H1 (cell line): ENCODE data around the gene LRRIQ3. TPM values are rescaled to one million over a fixed set of nuclear protein-coding genes. Genes with fewer than 3 reads are reported as not detected.

ENCODE experiments used
- BACH1 ChIP-seq: IDR thresholded peaks from 2 replicates; pipeline ENCODE4 v1.6.1; 2012; ENCODE audit warnings: low read length, improper control_type of control experiment
- BRCA1 ChIP-seq: IDR thresholded peaks from 2 replicates; pipeline ENCODE4 v1.6.1; 2012; ENCODE audit warnings: low read depth, low read length, improper control_type of control experiment
- CHD7 ChIP-seq: fragments of 300-600 bp; sonication (generic); IDR thresholded peaks from 2 replicates; pipeline ENCODE4 v1.7.1; 2012; ENCODE audit warnings: low read length, moderate library complexity, mild to moderate bottlenecking, inconsistent platforms; ENCODE audit not compliant: insufficient replicate concordance
- POU5F1 ChIP-seq: IDR thresholded peaks from 2 replicates; pipeline ENCODE4 v1.6.1; 2011; ENCODE audit warnings: low read depth, mild to moderate bottlenecking, low read length, moderate library complexity
- SP1 ChIP-seq: IDR thresholded peaks from 2 replicates; pipeline ENCODE4 v1.6.1; 2011; ENCODE audit warnings: low read depth, low read length
- polyA plus RNA-seq, 7 experiments: library from polyadenylated mRNA; depleted of rRNA in 3 of 7; stranded (reverse) in 5 of 7; unstranded in 2 of 7; fragments of >200 nt in 5 of 7; fragments of 200-250 nt in 2 of 7; gene quantifications; 1 replicate in 5 of 7; 2 replicates in 1 of 7; 4 replicates in 1 of 7; pipeline versions ENCODE4 v1.2.1 to v1.2.3, GENCODE V29; 2011 to 2013; ENCODE audit warnings: missing spikeins in 2 of 7, mixed read lengths in 2 of 7
- total RNA-seq: library from RNA; stranded (reverse); fragmentation: NEBNext Ultra II Directional; extraction: Animal tissue kit (Norgen Biotek cat#: 25700); gene quantifications from 2 replicates; pipeline ENCODE4 v1.2.1, GENCODE V29; 2021

Gene LRRIQ3
- total and polyA plus RNA-seq, 2 of the 8 experiments (the other 6 are each of a cell fraction or from before 2014, with no cell fraction given), result 0.08 to 0.19 TPM

- TF ChIP-seq CHD7 (no peak), POU5F1 (no peak), BACH1 (no peak), SP1 (no peak), BRCA1 (no peak)
These were observed 48.3 kb upstream of the LRRIQ3 start (continued) for GRCh38 chr1:74246315-74246714.
